ENCODE results near the gene MSH2.
"Not testable (repeated sequence)": the region's sequence is repeated elsewhere in the genome, so short reads cannot be mapped to it uniquely, and the experiment has no call there.

MSH2 gene

GRCh38 chr2:47494267-47495130 lies 91.5 kb downstream of the MSH2 start:
- Histone ChIP-seq H3K4me3 (ENCODE audit: low read length in 2 of 2) (no peak overlapping the region), H3K27me3 (ENCODE audit: control insufficient read depth in 1 of 2, insufficient read depth in 2 of 2, low read length in 2 of 2) (no peaks in the 10 kb centered on the region), H3K4me1 (ENCODE audit: control insufficient read depth, insufficient read depth, low read length) (no peaks in the 10 kb centered on the region), H3K9me3 (ENCODE audit: control insufficient read depth in 2 of 2, low read length in 2 of 2) (no peaks in the 10 kb centered on the region), H3K36me3 (ENCODE audit: control insufficient read depth in 2 of 2, insufficient read depth in 2 of 2, low read length in 2 of 2) (no peaks in the 10 kb centered on the region), H3K27ac (ENCODE audit: low read length) (no peak overlapping the region), H3K9ac (ENCODE audit: low read length in 2 of 2) (no peak overlapping the region)

GRCh38 chr2:47497843-47498460 lies 95.0 kb downstream of the MSH2 start:
- H3K27ac ChIP-seq (ENCODE audit: low read length), result no peak overlapping the region
- H3K36me3 ChIP-seq (ENCODE audit: control insufficient read depth in 2 of 2, insufficient read depth in 2 of 2, low read length in 2 of 2), result no peaks in the 10 kb centered on the region
- H3K4me3 ChIP-seq (ENCODE audit: low read length in 2 of 2), result no peak overlapping the region
- H3K9me3 ChIP-seq (ENCODE audit: control insufficient read depth in 2 of 2, low read length in 2 of 2), result no peaks in the 10 kb centered on the region
- H3K9ac ChIP-seq (ENCODE audit: low read length in 2 of 2), result no peak overlapping the region
- no peaks in the 10 kb centered on the region for H3K27me3 ChIP-seq (ENCODE audit: control insufficient read depth in 1 of 2, insufficient read depth in 2 of 2, low read length in 2 of 2)
- no peaks in the 10 kb centered on the region for H3K4me1 ChIP-seq (ENCODE audit: control insufficient read depth, insufficient read depth, low read length)

GRCh38 chr2:47499093-47499492 lies 96.1 kb downstream of the MSH2 start:
- Histone ChIP-seq H3K9me3 (ENCODE audit: control insufficient read depth in 2 of 2, low read length in 2 of 2) (peaks cover 0 to under 1% of the 10 kb centered on the region in 2 donors), H3K36me3 (ENCODE audit: control insufficient read depth in 2 of 2, insufficient read depth in 2 of 2, low read length in 2 of 2) (no peaks in the 10 kb centered on the region), H3K4me1 (ENCODE audit: control insufficient read depth, insufficient read depth, low read length) (no peaks in the 10 kb centered on the region), H3K9ac (ENCODE audit: low read length in 2 of 2) (no peak overlapping the region), H3K4me3 (ENCODE audit: low read length in 2 of 2) (no peak overlapping the region), H3K27me3 (ENCODE audit: control insufficient read depth in 1 of 2, insufficient read depth in 2 of 2, low read length in 2 of 2) (no peaks in the 10 kb centered on the region), H3K27ac (ENCODE audit: low read length) (no peak overlapping the region)

GRCh38 chr2:47499621-47500309 lies 96.8 kb downstream of the MSH2 start:
- Histone ChIP-seq H3K9ac (ENCODE audit: low read length in 2 of 2) (no peak overlapping the region), H3K9me3 (ENCODE audit: control insufficient read depth in 2 of 2, low read length in 2 of 2) (peaks cover 0 to 6% of the 10 kb centered on the region in 2 donors), H3K27ac (ENCODE audit: low read length) (no peak overlapping the region)

GRCh38 chr2:47501374-47502200 lies 98.6 kb downstream of the MSH2 start:
- Histone ChIP-seq H3K9me3 (ENCODE audit: control insufficient read depth in 2 of 2, low read length in 2 of 2) (peaks cover 9 to 12% of the 10 kb centered on the region in 2 donors), H3K27ac (ENCODE audit: low read length) (no peak overlapping the region), H3K4me3 (ENCODE audit: low read length in 2 of 2) (no peak overlapping the region)

More at GRCh38 chr2:47499621-47500309, 96.8 kb downstream of the MSH2 start:
- Histone ChIP-seq H3K4me1 (ENCODE audit: control insufficient read depth, insufficient read depth, low read length) (no peaks in the 10 kb centered on the region), H3K27me3 (ENCODE audit: control insufficient read depth in 1 of 2, insufficient read depth in 2 of 2, low read length in 2 of 2) (no peaks in the 10 kb centered on the region), H3K4me3 (ENCODE audit: low read length in 2 of 2) (no peak overlapping the region), H3K36me3 (ENCODE audit: control insufficient read depth in 2 of 2, insufficient read depth in 2 of 2, low read length in 2 of 2) (no peaks in the 10 kb centered on the region)

GRCh38 chr2:47502498-47502897 lies 99.5 kb downstream of the MSH2 start:
- not testable (repeated sequence) for H3K9ac ChIP-seq (ENCODE audit: low read length in 2 of 2); H3K4me1 ChIP-seq (ENCODE audit: control insufficient read depth, insufficient read depth, low read length); H3K4me3 ChIP-seq (ENCODE audit: low read length in 2 of 2); H3K36me3 ChIP-seq (ENCODE audit: control insufficient read depth in 2 of 2, insufficient read depth in 2 of 2, low read length in 2 of 2); H3K27ac ChIP-seq (ENCODE audit: low read length); H3K27me3 ChIP-seq (ENCODE audit: control insufficient read depth in 1 of 2, insufficient read depth in 2 of 2, low read length in 2 of 2)
- peaks cover 9 to 12% of the 10 kb centered on the region in 2 donors for H3K9me3 ChIP-seq (ENCODE audit: control insufficient read depth in 2 of 2, low read length in 2 of 2)

More at GRCh38 chr2:47501374-47502200, 98.6 kb downstream of the MSH2 start:
- H3K27me3 ChIP-seq (ENCODE audit: control insufficient read depth in 1 of 2, insufficient read depth in 2 of 2, low read length in 2 of 2), result no peaks in the 10 kb centered on the region
- no peak overlapping the region for H3K9ac ChIP-seq (ENCODE audit: low read length in 2 of 2)
- H3K36me3 ChIP-seq (ENCODE audit: control insufficient read depth in 2 of 2, insufficient read depth in 2 of 2, low read length in 2 of 2), result no peaks in the 10 kb centered on the region
- H3K4me1 ChIP-seq (ENCODE audit: control insufficient read depth, insufficient read depth, low read length), result no peaks in the 10 kb centered on the region

- Histone ChIP-seq H3K4me1 (ENCODE audit: control insufficient read depth, insufficient read depth, low read length) (no peaks in the 10 kb centered on the region), H3K27ac (ENCODE audit: low read length) (no peak overlapping the region), H3K9me3 (ENCODE audit: control insufficient read depth in 2 of 2, low read length in 2 of 2) (peaks cover 9 to 12% of the 10 kb centered on the region in 2 donors), H3K4me3 (ENCODE audit: low read length in 2 of 2) (no peak overlapping the region), H3K9ac (ENCODE audit: low read length in 2 of 2) (no peak overlapping the region), H3K36me3 (ENCODE audit: control insufficient read depth in 2 of 2, insufficient read depth in 2 of 2, low read length in 2 of 2) (no peaks in the 10 kb centered on the region), H3K27me3 (ENCODE audit: control insufficient read depth in 1 of 2, insufficient read depth in 2 of 2, low read length in 2 of 2) (no peaks in the 10 kb centered on the region)
Observed at GRCh38 chr2:47503481-47504070, 100.6 kb downstream of the MSH2 start.

GRCh38 chr2:47504174-47504810 lies 101.3 kb downstream of the MSH2 start:
- Histone ChIP-seq H3K4me1 (ENCODE audit: control insufficient read depth, insufficient read depth, low read length) (no peaks in the 10 kb centered on the region), H3K9me3 (ENCODE audit: control insufficient read depth in 2 of 2, low read length in 2 of 2) (peaks cover 9 to 12% of the 10 kb centered on the region in 2 donors), H3K4me3 (ENCODE audit: low read length in 2 of 2) (no peak overlapping the region), H3K9ac (ENCODE audit: low read length in 2 of 2) (no peak overlapping the region), H3K27me3 (ENCODE audit: control insufficient read depth in 1 of 2, insufficient read depth in 2 of 2, low read length in 2 of 2) (no peaks in the 10 kb centered on the region), H3K27ac (ENCODE audit: low read length) (no peak overlapping the region), H3K36me3 (ENCODE audit: control insufficient read depth in 2 of 2, insufficient read depth in 2 of 2, low read length in 2 of 2) (no peaks in the 10 kb centered on the region)

- Histone ChIP-seq H3K4me3 (ENCODE audit: low read length in 2 of 2) (no peak overlapping the region), H3K27ac (ENCODE audit: low read length) (no peak overlapping the region), H3K36me3 (ENCODE audit: control insufficient read depth in 2 of 2, insufficient read depth in 2 of 2, low read length in 2 of 2) (no peaks in the 10 kb centered on the region), H3K9ac (ENCODE audit: low read length in 2 of 2) (no peak overlapping the region), H3K27me3 (ENCODE audit: control insufficient read depth in 1 of 2, insufficient read depth in 2 of 2, low read length in 2 of 2) (no peaks in the 10 kb centered on the region), H3K4me1 (ENCODE audit: control insufficient read depth, insufficient read depth, low read length) (no peaks in the 10 kb centered on the region), H3K9me3 (ENCODE audit: control insufficient read depth in 2 of 2, low read length in 2 of 2) (peaks cover 9 to 12% of the 10 kb centered on the region in 2 donors)
Observed at GRCh38 chr2:47506024-47506423, 103.1 kb downstream of the MSH2 start.

Data from stomach smooth muscle (tissue), 2 donors.